HFF-Myc (cell line): Measurements from ENCODE around the gene C12orf75.
"Not testable (repeated sequence)": the region's sequence is repeated elsewhere in the genome, so short reads cannot be mapped to it uniquely, and the experiment has no call there.

ENCODE experiments used
- DNase-seq: peaks from one replicate; pipeline ENCODE4 v3.0.0-alpha.2; 2011; ENCODE audit warnings: low read depth; ENCODE audit errors: extremely low read depth
- H3K4me3 ChIP-seq: replicated peaks from 2 replicates; pipeline ENCODE4 v1.5.1; 2011; ENCODE audit warnings: low read depth, mild to moderate bottlenecking, control low read depth, low read length
- CTCF ChIP-seq: IDR thresholded peaks from 2 replicates; pipeline ENCODE4 v1.5.1; 2012; ENCODE audit warnings: mild to moderate bottlenecking, low read depth, low read length, control low read depth; ENCODE audit errors: missing control alignments

C12orf75 gene

GRCh38 chr12:105400227-105400626, 69.7 kb downstream of the C12orf75 start:
- no peak overlapping the region for H3K4me3 ChIP-seq
- no peak for DNase-seq
- TF ChIP-seq CTCF: no peak

- no peak for TF ChIP-seq CTCF
Observed at GRCh38 chr12:105401198-105401597, 70.7 kb downstream of the C12orf75 start.

GRCh38 chr12:105402366-105402765, 71.9 kb downstream of the C12orf75 start:
- no peak for DNase-seq
- TF ChIP-seq CTCF: no peak
- H3K4me3 ChIP-seq: no peak overlapping the region

More at GRCh38 chr12:105401198-105401597, 70.7 kb downstream of the C12orf75 start:
- H3K4me3 ChIP-seq: no peak overlapping the region
- no peak for DNase-seq

GRCh38 chr12:105403095-105403494, 72.6 kb downstream of the C12orf75 start:
- TF ChIP-seq CTCF: no peak
- H3K4me3 ChIP-seq: no peak overlapping the region
- no peak for DNase-seq

- not testable (repeated sequence) for DNase-seq, H3K4me3 ChIP-seq
Observed at GRCh38 chr12:105404134-105404533, 73.6 kb downstream of the C12orf75 start.

GRCh38 chr12:105406497-105406896, 76.0 kb downstream of the C12orf75 start:
- H3K4me3 ChIP-seq: no peak overlapping the region
- no peak for TF ChIP-seq CTCF
- no peak for DNase-seq

- no peak for DNase-seq
- TF ChIP-seq CTCF: no peak
- H3K4me3 ChIP-seq: no peak overlapping the region
Observed at GRCh38 chr12:105409279-105409678, 78.8 kb downstream of the C12orf75 start.
